Kidney (tissue), 14 donors: ENCODE measurements around the gene CUEDC1. TPM values are rescaled to one million over a fixed set of nuclear protein-coding genes. Genes with fewer than 3 reads are reported as not detected.

Source experiments
- DNase-seq, 5 donors: peaks; one replicate each; pipeline ENCODE4 v3.0.0-alpha.2; 2013 to 2020
- FAIRE-seq: peaks from 2 replicates; lab custom pipeline; 2012; peaks lifted over from hg19 to GRCh38; lab: Jason Lieb, UNC
- H3K27ac ChIP-seq, 2 donors: one replicate each; pipeline ENCODE4 v1.7.0; 2013; ENCODE audit warnings: low read depth in 2 of 2, low read length in 2 of 2, inconsistent platforms in 1 of 2
- H3K27me3 ChIP-seq: one replicate; pipeline ENCODE4 v1.7.1; 2013; ENCODE audit warnings: low read length, inconsistent platforms; ENCODE audit not compliant: control insufficient read depth, insufficient read depth
- H3K36me3 ChIP-seq, 3 donors: one replicate each; pipeline versions ENCODE4 v1.7.0 to v1.7.1; 2013; ENCODE audit warnings: low read length in 3 of 3, control low read depth in 1 of 3, inconsistent platforms in 1 of 3; ENCODE audit not compliant: insufficient read depth in 3 of 3, control insufficient read depth in 2 of 3
- H3K4me1 ChIP-seq, 3 donors: one replicate each; pipeline versions ENCODE4 v1.7.0 to v1.7.1; 2013; ENCODE audit warnings: low read length in 3 of 3, inconsistent platforms in 1 of 3, low read depth in 1 of 3; ENCODE audit not compliant: control insufficient read depth in 2 of 3, insufficient read depth in 2 of 3
- H3K4me3 ChIP-seq, 3 donors: one replicate each; pipeline versions ENCODE4 v1.7.0 to v1.8.1; 2013; ENCODE audit warnings: low read length in 3 of 3, control low read depth in 1 of 3, inconsistent platforms in 1 of 3
- H3K9ac ChIP-seq, 3 donors: one replicate each; pipeline versions ENCODE4 v1.7.0 to v1.7.1; 2013; ENCODE audit warnings: low read length in 3 of 3, control low read depth in 1 of 3, inconsistent platforms in 1 of 3
- H3K9me3 ChIP-seq, 3 donors: one replicate each; pipeline versions ENCODE4 v1.7.0 to v1.7.1; 2013; ENCODE audit warnings: low read length in 3 of 3, control low read depth in 1 of 3, inconsistent platforms in 1 of 3; ENCODE audit not compliant: control insufficient read depth in 2 of 3, insufficient read depth in 1 of 3
- CTCF ChIP-seq: IDR thresholded peaks from 3 replicates; pipeline ENCODE4 v1.5.1; 2012; ENCODE audit warnings: mild to moderate bottlenecking, moderate library complexity, borderline replicate concordance; ENCODE audit not compliant: insufficient read depth; ENCODE audit errors: extremely low read depth
- intact Hi-C: fragments of 100-400 bp; cut with DNase I; formaldehyde crosslinking; loops from one replicate; pipeline ENCODE4 v1.11.1; 2022
- polyA plus RNA-seq: library from polyadenylated mRNA; stranded (reverse); fragments of 350-450 nt; fragmentation: Illumina TruSeq; extraction: RNeasy Lipid Tissue Mini Kit (QIAGEN cat#74804); gene quantifications from one replicate; pipeline ENCODE4 v1.2.3, GENCODE V29; 2014; ENCODE audit warnings: low read depth, low replicate concordance; ENCODE audit not compliant: insufficient read depth
- total RNA-seq: library from RNA; stranded (reverse); fragmentation: NEBNext Ultra II Directional; extraction: Animal tissue kit (Norgen Biotek cat#: 25700); gene quantifications from one replicate; pipeline ENCODE4 v1.2.1, GENCODE V29; 2021
- donor health status: control.
- donor health status: control.
- donor health status: control.
- donor health status: control.
- donor health status: control.
- donor health status: DM: yes; HTN: yes; CAD: no.
- donor health status: Normal renal cell carcinoma (clear cell type).

CUEDC1 gene
- total and polyA plus RNA-seq, 2 donors from 2014 or later = 33.0 to 52.3 TPM

DNA sequence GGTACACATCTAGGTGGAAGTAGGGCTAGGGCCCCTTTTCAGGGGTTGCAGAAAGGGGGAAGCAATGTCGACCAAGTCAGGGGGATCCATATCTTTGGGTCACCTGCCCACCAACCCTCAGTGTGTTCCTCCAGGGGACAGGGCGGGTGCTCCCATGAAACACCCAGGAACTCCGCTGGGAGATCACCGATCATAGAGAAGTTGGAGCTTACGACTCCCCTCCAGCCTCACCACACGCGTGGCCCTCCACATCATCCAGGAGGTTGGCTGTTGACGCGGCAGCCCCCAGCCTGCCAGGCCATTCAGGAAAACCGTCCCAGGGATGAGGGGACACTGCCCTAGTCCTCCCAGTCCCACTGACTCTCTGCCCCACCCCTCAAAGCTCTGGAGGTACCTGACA lies 88.1 kb downstream of the CUEDC1 start:
- Histone ChIP-seq H3K9me3 (no peaks in the 10 kb centered on the region), H3K9ac (no peak overlapping the region), H3K27me3 (no peaks in the 10 kb centered on the region), H3K4me1 (peaks cover 0 to 8% (median 0%) of the 10 kb centered on the region in 3 donors), H3K27ac (no peak overlapping the region), H3K4me3 (no peak overlapping the region), H3K36me3 (peaks cover 0 to 16% (median 6%) of the 10 kb centered on the region in 3 donors)
- FAIRE-seq (no peak), DNase-seq (peak in 1 of 5 donors; percentile 62)
- no peak for TF ChIP-seq CTCF
- intact Hi-C loops = no loop called here

DNA sequence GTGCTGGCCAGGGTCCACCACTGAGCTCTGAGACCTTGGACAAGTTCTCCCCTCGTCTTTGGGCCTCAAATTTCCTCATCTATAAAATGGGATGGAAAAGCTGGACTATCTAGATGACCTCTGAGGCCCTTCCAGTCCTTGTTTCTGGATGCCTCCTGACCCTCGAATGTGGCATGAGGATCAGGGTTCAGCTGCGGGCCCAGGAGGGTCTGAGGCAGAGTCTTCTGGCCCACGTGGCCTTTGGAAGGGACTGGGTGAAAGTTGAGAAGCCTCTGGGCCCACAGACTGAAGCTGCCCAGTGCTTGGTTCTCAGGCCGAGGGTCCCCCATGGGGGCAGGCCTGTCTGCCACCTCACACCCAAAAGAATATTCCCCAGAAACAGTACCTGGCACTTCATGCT lies 88.5 kb downstream of the CUEDC1 start:
- intact Hi-C loops = no loop called here

DNA sequence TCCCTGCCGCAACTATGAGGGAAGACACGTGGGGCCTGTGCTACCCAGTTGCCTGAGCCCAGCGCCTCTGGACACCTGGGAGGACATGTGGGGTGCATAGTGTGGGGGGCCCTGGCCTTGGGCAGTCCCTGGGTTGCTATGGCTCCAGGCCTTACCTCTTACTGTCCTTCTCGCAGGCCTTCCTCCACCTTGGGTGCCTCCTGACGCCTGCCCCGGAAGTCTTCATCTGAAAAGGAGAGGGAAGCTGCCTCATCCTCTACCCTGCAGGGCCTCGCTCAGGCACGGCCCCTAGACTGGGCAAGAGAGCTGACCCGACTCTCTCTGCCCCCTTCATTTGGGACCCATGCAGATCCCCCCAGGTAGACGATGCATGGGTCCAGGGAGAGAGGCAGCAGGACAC lies 88.9 kb downstream of the CUEDC1 start:
- Histone ChIP-seq H3K27ac (no peak overlapping the region), H3K9ac (no peak overlapping the region), H3K4me1 (peaks cover 0 to 13% (median under 1%) of the 10 kb centered on the region in 3 donors), H3K4me3 (no peak overlapping the region), H3K27me3 (no peaks in the 10 kb centered on the region), H3K9me3 (no peaks in the 10 kb centered on the region), H3K36me3 (peaks cover 0 to 15% (median 6%) of the 10 kb centered on the region in 3 donors)
- no peak for FAIRE-seq
- DNase-seq = peak in 1 of 5 donors; percentile 56
- intact Hi-C loops = no loop called here
- TF ChIP-seq CTCF = no peak

More for the DNA sequence above, 88.5 kb downstream of the CUEDC1 start:
- Histone ChIP-seq H3K36me3 (peaks cover 0 to 15% (median 6%) of the 10 kb centered on the region in 3 donors), H3K27ac (no peak overlapping the region), H3K27me3 (no peaks in the 10 kb centered on the region), H3K9ac (no peak overlapping the region), H3K4me3 (no peak overlapping the region), H3K9me3 (no peaks in the 10 kb centered on the region), H3K4me1 (peaks cover 0 to 12% (median 0%) of the 10 kb centered on the region in 3 donors)
- TF ChIP-seq CTCF = no peak
- FAIRE-seq = no peak
- DNase-seq = peak in 1 of 5 donors; percentile 29

- intact Hi-C loops = no loop called here
- H3K4me3 ChIP-seq = no peak overlapping the region
Observed at GRCh38 chr17:57864273-57864672, 90.9 kb downstream of the CUEDC1 start.

More at GRCh38 chr17:57864273-57864672, 90.9 kb downstream of the CUEDC1 start:
- FAIRE-seq (no peak), DNase-seq (peak in 1 of 5 donors; percentile 30)
- H3K9me3 ChIP-seq = no peaks in the 10 kb centered on the region
- peaks cover 0 to 26% (median 11%) of the 10 kb centered on the region in 3 donors for H3K4me1 ChIP-seq
- no peaks in the 10 kb centered on the region for H3K27me3 ChIP-seq
- TF ChIP-seq CTCF = no peak
- H3K9ac ChIP-seq = no peak overlapping the region
- no peak overlapping the region for H3K27ac ChIP-seq
- H3K36me3 ChIP-seq = peaks cover 0 to 5% (median 4%) of the 10 kb centered on the region in 3 donors
